Parathyroid adenoma (tissue), 2 donors: ENCODE measurements around the gene ARTN.
A peak's percentile ranks its signal among the peaks of the same experiment; 100 is the strongest.

Source experiments
- H2AFZ ChIP-seq: fragments of 300-600 bp; sonication (generic); one replicate; pipeline ENCODE4 v1.7.0; 2017; ENCODE audit warnings: antibody characterized with exemption, mild to moderate bottlenecking
- H3K27ac ChIP-seq: fragments of 300-600 bp; sonication (generic); one replicate; pipeline ENCODE4 v1.7.0; 2017
- H3K27me3 ChIP-seq: fragments of 300-600 bp; sonication (generic); one replicate; pipeline ENCODE4 v1.7.0; 2017; ENCODE audit warnings: low read length; ENCODE audit not compliant: control insufficient read depth, insufficient read depth
- H3K36me3 ChIP-seq: fragments of 300-600 bp; sonication (generic); one replicate; pipeline ENCODE4 v1.7.0; 2017; ENCODE audit warnings: low read length; ENCODE audit not compliant: control insufficient read depth, insufficient read depth
- H3K4me1 ChIP-seq: fragments of 300-600 bp; sonication (generic); one replicate; pipeline ENCODE4 v1.7.0; 2017; ENCODE audit warnings: control low read depth
- H3K4me2 ChIP-seq: fragments of 300-600 bp; sonication (generic); one replicate; pipeline ENCODE4 v1.7.0; 2017; ENCODE audit warnings: low read length
- H3K4me3 ChIP-seq: fragments of 300-600 bp; sonication (generic); one replicate; pipeline ENCODE4 v1.7.0; 2017; ENCODE audit warnings: low read depth, low read length
- H3K79me2 ChIP-seq: fragments of 300-600 bp; sonication (generic); one replicate; pipeline ENCODE4 v1.7.0; 2017; ENCODE audit warnings: control low read depth
- H3K9ac ChIP-seq: fragments of 300-600 bp; sonication (generic); one replicate; pipeline ENCODE4 v1.7.0; 2017; ENCODE audit warnings: mild to moderate bottlenecking
- H3K9me3 ChIP-seq: fragments of 300-600 bp; sonication (generic); one replicate; pipeline ENCODE4 v1.7.0; 2017; ENCODE audit warnings: low read length; ENCODE audit not compliant: control insufficient read depth
- TF ChIP-seq, protein P1 (sequence below): fragments of 300-600 bp; sonication (generic); IDR thresholded peaks from one replicate; pipeline ENCODE4 v1.7.0; 2017; ENCODE audit warnings: antibody characterized with exemption, mild to moderate bottlenecking
- donor health status: primary hyperparathyroidism.

The ARTN gene

DNA sequence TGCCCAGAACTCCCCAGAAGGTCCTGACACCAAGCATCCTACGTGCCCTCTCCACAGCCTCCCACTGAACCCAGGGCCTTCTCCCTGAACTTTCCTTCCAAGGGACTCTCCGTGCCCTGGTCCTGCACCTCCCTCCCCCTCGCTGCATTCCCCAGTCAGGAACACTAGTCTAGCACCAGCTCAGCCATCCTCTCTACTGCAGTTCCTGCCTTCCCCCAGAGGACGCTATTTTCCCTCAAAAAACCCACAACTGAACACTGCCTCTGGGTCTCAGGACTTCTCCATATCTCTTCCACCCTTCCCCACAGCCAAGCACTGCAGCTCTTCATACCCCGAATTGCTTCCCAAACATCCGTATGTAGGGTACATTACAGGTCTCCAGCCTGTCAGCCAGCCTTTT, 12.6 kb upstream of the ARTN start:
- no peak overlapping the region for H3K4me3 ChIP-seq
- no peak overlapping the region for H3K9ac ChIP-seq
- no peak overlapping the region for H3K4me2 ChIP-seq
- H3K9me3 ChIP-seq = no peaks in the 10 kb centered on the region
- no peaks in the 10 kb centered on the region for H3K27me3 ChIP-seq
- H3K27ac ChIP-seq = no peak overlapping the region
- no peaks in the 10 kb centered on the region for H3K36me3 ChIP-seq
- no peaks in the 10 kb centered on the region for H3K79me2 ChIP-seq
- TF ChIP-seq, protein P1, sequence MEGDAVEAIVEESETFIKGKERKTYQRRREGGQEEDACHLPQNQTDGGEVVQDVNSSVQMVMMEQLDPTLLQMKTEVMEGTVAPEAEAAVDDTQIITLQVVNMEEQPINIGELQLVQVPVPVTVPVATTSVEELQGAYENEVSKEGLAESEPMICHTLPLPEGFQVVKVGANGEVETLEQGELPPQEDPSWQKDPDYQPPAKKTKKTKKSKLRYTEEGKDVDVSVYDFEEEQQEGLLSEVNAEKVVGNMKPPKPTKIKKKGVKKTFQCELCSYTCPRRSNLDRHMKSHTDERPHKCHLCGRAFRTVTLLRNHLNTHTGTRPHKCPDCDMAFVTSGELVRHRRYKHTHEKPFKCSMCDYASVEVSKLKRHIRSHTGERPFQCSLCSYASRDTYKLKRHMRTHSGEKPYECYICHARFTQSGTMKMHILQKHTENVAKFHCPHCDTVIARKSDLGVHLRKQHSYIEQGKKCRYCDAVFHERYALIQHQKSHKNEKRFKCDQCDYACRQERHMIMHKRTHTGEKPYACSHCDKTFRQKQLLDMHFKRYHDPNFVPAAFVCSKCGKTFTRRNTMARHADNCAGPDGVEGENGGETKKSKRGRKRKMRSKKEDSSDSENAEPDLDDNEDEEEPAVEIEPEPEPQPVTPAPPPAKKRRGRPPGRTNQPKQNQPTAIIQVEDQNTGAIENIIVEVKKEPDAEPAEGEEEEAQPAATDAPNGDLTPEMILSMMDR = no peak
- H2AFZ ChIP-seq = no peak overlapping the region
- no peaks in the 10 kb centered on the region for H3K4me1 ChIP-seq

DNA sequence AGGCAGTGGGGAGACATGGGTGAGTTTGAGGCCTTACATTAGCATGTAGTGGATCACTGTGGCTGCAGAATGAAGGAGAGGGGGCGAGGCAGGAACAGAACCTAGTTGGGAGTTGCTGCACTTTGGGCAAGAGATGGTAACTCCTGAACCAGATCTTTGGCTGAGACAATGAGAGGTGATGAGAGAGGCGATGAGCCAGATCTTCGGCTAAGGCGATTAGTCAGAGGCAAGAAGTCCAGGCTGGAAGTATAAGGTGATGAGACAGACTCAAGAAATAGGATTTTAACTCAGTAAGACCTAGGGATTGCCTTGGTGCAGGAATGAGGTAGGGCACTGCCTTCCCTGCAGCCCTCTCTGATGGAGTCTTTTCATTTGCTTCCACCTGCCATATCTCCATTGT, 9.1 kb upstream of the ARTN start:
- H3K79me2 ChIP-seq = no peaks in the 10 kb centered on the region
- H3K9ac ChIP-seq = no peak overlapping the region
- H3K27me3 ChIP-seq = no peaks in the 10 kb centered on the region
- H2AFZ ChIP-seq = no peak overlapping the region
- H3K4me3 ChIP-seq = no peak overlapping the region
- no peaks in the 10 kb centered on the region for H3K36me3 ChIP-seq
- no peak overlapping the region for H3K27ac ChIP-seq
- H3K4me2 ChIP-seq = no peak overlapping the region
- H3K9me3 ChIP-seq = no peaks in the 10 kb centered on the region
- TF ChIP-seq, protein P1 = no peak
- no peaks in the 10 kb centered on the region for H3K4me1 ChIP-seq

DNA sequence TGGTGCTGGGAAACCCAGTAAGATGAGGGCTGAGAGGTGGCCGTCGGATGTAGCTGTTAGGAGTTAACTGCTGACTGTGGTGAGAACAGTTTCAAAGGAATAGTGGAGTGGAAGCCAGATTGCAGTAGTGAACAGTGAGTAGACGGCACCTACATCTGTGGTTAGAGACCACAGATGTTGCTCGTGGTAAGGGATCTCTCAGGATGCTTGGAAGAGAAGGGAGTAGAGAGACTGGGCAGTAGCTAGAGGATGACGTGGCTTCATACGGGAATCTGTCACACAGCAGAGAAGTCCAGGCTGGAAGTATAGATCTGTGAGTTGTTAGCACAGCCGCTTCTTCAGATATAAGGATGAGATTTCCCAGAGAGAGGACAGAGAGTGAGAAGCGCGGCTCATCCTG, 7.8 kb upstream of the ARTN start:
- Histone ChIP-seq H3K27ac (no peak overlapping the region), H3K27me3 (no peaks in the 10 kb centered on the region), H3K36me3 (no peaks in the 10 kb centered on the region), H3K9ac (no peak overlapping the region), H2AFZ (no peak overlapping the region), H3K79me2 (no peaks in the 10 kb centered on the region), H3K4me1 (no peaks in the 10 kb centered on the region), H3K9me3 (no peaks in the 10 kb centered on the region), H3K4me2 (no peak overlapping the region), H3K4me3 (no peak overlapping the region)
- TF ChIP-seq, protein P1 = no peak

DNA sequence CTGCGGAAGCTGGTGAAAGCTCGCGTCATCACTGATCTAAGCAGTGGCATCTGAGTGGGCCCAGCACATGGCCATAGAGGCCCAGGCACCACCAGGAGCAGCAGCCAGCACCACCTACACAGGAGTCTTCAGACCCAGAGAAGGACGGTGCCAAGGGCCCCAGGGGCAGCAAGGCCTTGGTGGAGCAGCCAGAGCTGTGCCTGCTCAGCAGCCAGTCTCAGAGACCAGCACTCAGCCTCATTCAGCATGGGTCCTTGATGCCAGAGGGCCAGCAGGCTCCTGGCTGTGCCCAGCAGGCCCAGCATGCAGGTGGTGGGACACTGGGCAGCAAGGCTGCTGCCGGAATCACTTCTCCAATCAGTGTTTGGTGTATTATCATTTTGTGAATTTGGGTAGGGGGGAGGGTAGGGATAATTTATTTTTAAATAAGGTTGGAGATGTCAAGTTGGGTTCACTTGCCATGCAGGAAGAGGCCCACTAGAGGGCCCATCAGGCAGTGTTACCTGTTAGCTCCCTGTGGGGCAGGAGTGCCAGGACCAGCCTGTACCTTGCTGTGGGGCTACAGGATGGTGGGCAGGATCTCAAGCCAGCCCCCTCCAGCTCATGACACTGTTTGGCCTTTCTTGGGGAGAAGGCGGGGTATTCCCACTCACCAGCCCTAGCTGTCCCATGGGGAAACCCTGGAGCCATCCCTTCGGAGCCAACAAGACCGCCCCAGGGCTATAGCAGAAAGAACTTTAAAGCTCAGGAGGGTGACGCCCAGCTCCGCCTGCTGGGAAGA, 3.2 kb upstream of the ARTN start:
- Histone ChIP-seq H3K27me3 (no peaks in the 10 kb centered on the region), H3K79me2 (no peaks in the 10 kb centered on the region), H3K4me3 (no peak overlapping the region), H3K4me1 (peaks cover 11% of the 10 kb centered on the region), H3K9ac (no peak overlapping the region), H3K9me3 (no peaks in the 10 kb centered on the region), H3K36me3 (no peaks in the 10 kb centered on the region), H3K27ac (no peak overlapping the region), H2AFZ (no peak overlapping the region), H3K4me2 (no peak overlapping the region)
- TF ChIP-seq, protein P1 = peak; percentile 36

DNA sequence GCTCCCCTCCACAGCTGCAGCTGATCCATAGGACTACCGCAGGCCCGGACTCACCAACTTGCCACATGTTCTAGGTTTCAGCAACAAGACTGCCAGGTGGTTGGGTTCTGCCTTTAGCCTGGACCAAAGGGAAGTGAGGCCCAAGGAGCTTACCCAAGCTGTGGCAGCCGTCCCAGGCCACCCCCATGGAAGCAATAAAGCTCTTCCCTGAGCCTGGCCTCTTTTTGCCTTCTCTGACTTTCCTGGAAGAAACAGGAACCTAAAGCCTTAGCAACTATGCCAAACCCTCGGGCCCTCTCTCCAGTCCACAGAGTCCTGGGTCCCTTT, 2.7 kb upstream of the ARTN start:
- no peak overlapping the region for H3K9ac ChIP-seq
- H3K27ac ChIP-seq = no peak overlapping the region
- no peaks in the 10 kb centered on the region for H3K79me2 ChIP-seq
- peaks cover 13% of the 10 kb centered on the region for H3K4me1 ChIP-seq
- no peak overlapping the region for H3K4me2 ChIP-seq
- H3K36me3 ChIP-seq = no peaks in the 10 kb centered on the region
- no peaks in the 10 kb centered on the region for H3K9me3 ChIP-seq
- H3K27me3 ChIP-seq = no peaks in the 10 kb centered on the region
- no peak overlapping the region for H2AFZ ChIP-seq
- TF ChIP-seq, protein P1 = no peak
- H3K4me3 ChIP-seq = no peak overlapping the region
